H1 (cell line): ENCODE results near the gene EPHB1. TPM values are rescaled to one million over a fixed set of nuclear protein-coding genes. Genes with fewer than 3 reads are reported as not detected.

ENCODE experiments used
- CTCF ChIA-PET: fragments of 300-600 bp; sonication (Branson Sonifier 250); formaldehyde crosslinking; loops from one replicate; lab custom pipeline; 2021; ENCODE audit not compliant: partially characterized antibody; lab: Charles Lee
- POLR2A ChIA-PET: fragments of 300-600 bp; sonication (Branson Sonifier 250); formaldehyde crosslinking; loops from one replicate; lab custom pipeline; 2021; ENCODE audit warnings: inconsistent platforms; ENCODE audit not compliant: partially characterized antibody; lab: Charles Lee
- DNase-seq, 2 experiments: peaks; one replicate each; pipeline versions ENCODE4 v3.0.0 to v3.0.0-alpha.2; 2010 to 2022; ENCODE audit warnings: low spot score in 2 of 2, low read depth in 1 of 2, mixed read lengths in 1 of 2
- FAIRE-seq: peaks from 2 replicates; lab custom pipeline; 2011; peaks lifted over from hg19 to GRCh38; lab: Jason Lieb, UNC
- H2AFZ ChIP-seq: 2 replicates; pipeline ENCODE4 v1.8.1; 2012; ENCODE audit warnings: low read length, inconsistent platforms
- H2AK5ac ChIP-seq: 2 replicates; pipeline ENCODE4 v1.6.1; 2013; ENCODE audit warnings: low read depth, low read length
- H2BK120ac ChIP-seq: replicated peaks from 2 replicates; pipeline ENCODE3; 2013; ENCODE audit warnings: low read depth, low read length, inconsistent platforms
- H2BK12ac ChIP-seq: 2 replicates; pipeline ENCODE4 v1.6.1; 2013; ENCODE audit warnings: low read depth, low read length
- H2BK15ac ChIP-seq: 2 replicates; pipeline ENCODE4 v1.6.1; 2013; ENCODE audit warnings: low read length
- H2BK20ac ChIP-seq: 2 replicates; pipeline ENCODE4 v1.6.1; 2013; ENCODE audit warnings: low read length
- H2BK5ac ChIP-seq: 2 replicates; pipeline ENCODE4 v1.6.1; 2013; ENCODE audit warnings: low read depth, low read length
- H3K14ac ChIP-seq: 2 replicates; pipeline ENCODE4 v1.6.1; 2013; ENCODE audit warnings: inconsistent platforms; ENCODE audit not compliant: insufficient read length
- H3K18ac ChIP-seq: 2 replicates; pipeline ENCODE4 v1.6.1; 2013; ENCODE audit warnings: low read length; ENCODE audit errors: extremely low read depth
- H3K23ac ChIP-seq: 2 replicates; pipeline ENCODE4 v1.6.1; 2013; ENCODE audit warnings: inconsistent platforms; ENCODE audit not compliant: insufficient read length
- H3K23me2 ChIP-seq: 2 replicates; pipeline ENCODE4 v1.6.1; 2013; ENCODE audit warnings: low read depth, low read length
- H3K27ac ChIP-seq: 2 replicates; pipeline ENCODE4 v1.6.1; 2011; ENCODE audit warnings: low read depth, low read length, inconsistent platforms
- H3K27me3 ChIP-seq, 4 experiments: replicated peaks in 1 of 4; 1 replicate in 1 of 4; 2 replicates in 3 of 4; pipeline versions ENCODE4 v1.6.1 to v1.8.1; 2011 to 2013; ENCODE audit warnings: low read length in 3 of 4, mild to moderate bottlenecking in 3 of 4, inconsistent platforms in 2 of 4, mixed read lengths in 2 of 4, moderate library complexity in 1 of 4; ENCODE audit not compliant: control insufficient read depth in 3 of 4, insufficient read depth in 3 of 4; ENCODE audit errors: extremely low read depth in 1 of 4
- H3K36me3 ChIP-seq, 4 experiments: 2 replicates each; pipeline versions ENCODE4 v1.6.1 to v1.8.1; 2011 to 2013; ENCODE audit warnings: mild to moderate bottlenecking in 4 of 4, low read length in 3 of 4, moderate library complexity in 2 of 4, control low read depth in 1 of 4, inconsistent platforms in 1 of 4; ENCODE audit not compliant: insufficient read depth in 4 of 4, control insufficient read depth in 2 of 4
- H3K4ac ChIP-seq: replicated peaks from 2 replicates; pipeline ENCODE3; 2013; ENCODE audit warnings: low read length, low read depth, mixed read lengths, inconsistent platforms; ENCODE audit not compliant: insufficient read length
- H3K4me1 ChIP-seq, 4 experiments: replicated peaks in 1 of 4; 1 replicate in 1 of 4; 2 replicates in 3 of 4; pipeline versions ENCODE4 v1.6.1 to v1.8.1; 2011 to 2013; ENCODE audit warnings: low read length in 3 of 4, inconsistent platforms in 2 of 4, mixed read lengths in 1 of 4; ENCODE audit not compliant: insufficient read depth in 4 of 4, control insufficient read depth in 3 of 4
- H3K4me2 ChIP-seq, 2 experiments: 2 replicates each; pipeline versions ENCODE4 v1.6.1 to v1.8.1; 2011 to 2013; ENCODE audit warnings: low read depth in 2 of 2, low read length in 2 of 2, control low read depth in 1 of 2, inconsistent platforms in 1 of 2, mild to moderate bottlenecking in 1 of 2; ENCODE audit not compliant: insufficient read depth in 1 of 2
- H3K4me3 ChIP-seq, 4 experiments: fragments of 200-600, 300-600 bp in 1 of 4; sonication (generic), shearing (Covaris generic), sonication (Bioruptor Twin) in 1 of 4; 2 replicates each; pipeline versions ENCODE4 v1.5.1 to v1.8.1; 2011 to 2016; ENCODE audit warnings: low read length in 4 of 4, low read depth in 3 of 4, control low read depth in 2 of 4, inconsistent platforms in 2 of 4, mild to moderate bottlenecking in 2 of 4, mixed read lengths in 1 of 4, moderate library complexity in 1 of 4; ENCODE audit not compliant: insufficient read depth in 2 of 4; ENCODE audit errors: extremely low read depth in 1 of 4
- H3K56ac ChIP-seq: replicated peaks from 2 replicates; pipeline ENCODE3; 2013; ENCODE audit warnings: low read depth, mild to moderate bottlenecking, mixed read lengths, low read length, inconsistent platforms; ENCODE audit not compliant: insufficient read length
- H3K79me1 ChIP-seq: 2 replicates; pipeline ENCODE4 v1.6.1; 2013; ENCODE audit warnings: low read depth, low read length, control low read depth
- H3K79me2 ChIP-seq, 2 experiments: 2 replicates each; pipeline versions ENCODE4 v1.6.1 to v1.8.1; 2012 to 2013; ENCODE audit warnings: low read length in 2 of 2, mild to moderate bottlenecking in 2 of 2, inconsistent platforms in 1 of 2; ENCODE audit not compliant: insufficient read depth in 2 of 2, control insufficient read depth in 1 of 2
- H3K9ac ChIP-seq, 4 experiments: replicated peaks in 1 of 4; 1 replicate in 1 of 4; 2 replicates in 3 of 4; pipeline versions ENCODE4 v1.6.1 to v1.8.1; 2011 to 2013; ENCODE audit warnings: low read depth in 3 of 4, low read length in 3 of 4, control low read depth in 2 of 4, mild to moderate bottlenecking in 2 of 4, moderate library complexity in 2 of 4, inconsistent platforms in 1 of 4; ENCODE audit errors: extremely low read depth in 1 of 4
- H3K9me3 ChIP-seq, 2 experiments: 2 replicates each; pipeline versions ENCODE4 v1.6.1 to v1.8.1; 2012 to 2013; ENCODE audit warnings: mild to moderate bottlenecking in 2 of 2, moderate library complexity in 2 of 2, control low read depth in 1 of 2, inconsistent platforms in 1 of 2, low read depth in 1 of 2, low read length in 1 of 2, mixed read lengths in 1 of 2; ENCODE audit not compliant: insufficient read depth in 2 of 2
- H4K20me1 ChIP-seq, 2 experiments: replicated peaks in 1 of 2; 2 replicates each; pipeline versions ENCODE3 to v1.8.1; 2011 to 2013; ENCODE audit warnings: inconsistent platforms in 2 of 2, low read length in 2 of 2, mild to moderate bottlenecking in 1 of 2; ENCODE audit not compliant: insufficient read depth in 2 of 2, control insufficient read depth in 1 of 2
- H4K5ac ChIP-seq: 2 replicates; pipeline ENCODE4 v1.6.1; 2013; ENCODE audit warnings: low read length, low read depth, mixed read lengths, inconsistent platforms; ENCODE audit not compliant: insufficient read length
- H4K8ac ChIP-seq: 2 replicates; pipeline ENCODE4 v1.8.0; 2013; ENCODE audit warnings: mild to moderate bottlenecking, moderate library complexity, low read length, inconsistent platforms; ENCODE audit not compliant: insufficient read depth; ENCODE audit errors: extremely low read depth
- H4K91ac ChIP-seq: replicated peaks from 2 replicates; pipeline ENCODE3; 2013; ENCODE audit warnings: low read length, mixed read lengths, inconsistent platforms; ENCODE audit not compliant: insufficient read length
- CEBPB ChIP-seq: IDR thresholded peaks from 2 replicates; pipeline ENCODE4 v1.6.1; 2012; ENCODE audit warnings: low read depth, low read length
- E2F6 ChIP-seq: IDR thresholded peaks from 2 replicates; pipeline ENCODE4 v1.6.1; 2012; ENCODE audit warnings: inconsistent platforms
- EZH2 ChIP-seq: fragments of 200-600 bp; sonication (generic); IDR thresholded peaks from 2 replicates; pipeline ENCODE4 v1.7.1; 2012; ENCODE audit warnings: low read depth, mild to moderate bottlenecking, moderate library complexity, low read length, inconsistent platforms; ENCODE audit not compliant: severe bottlenecking
- POLR2AphosphoS5 ChIP-seq: IDR thresholded peaks from 2 replicates; pipeline ENCODE4 v1.6.1; 2011; ENCODE audit warnings: low read depth, low read length
- RNF2 ChIP-seq: fragments of 200-900, 300-1000 bp; sonication (generic); IDR thresholded peaks from 2 replicates; pipeline ENCODE4 v1.7.1; 2016; ENCODE audit warnings: borderline replicate concordance, low read depth, mild to moderate bottlenecking, antibody characterized with exemption, low read length; ENCODE audit not compliant: poor library complexity, severe bottlenecking; ENCODE audit errors: missing control alignments
- SP2 ChIP-seq: IDR thresholded peaks from 2 replicates; pipeline ENCODE4 v1.6.1; 2012; ENCODE audit warnings: mild to moderate bottlenecking, low read length, inconsistent platforms
- SP4 ChIP-seq: IDR thresholded peaks from 2 replicates; pipeline ENCODE4 v1.6.1; 2012; ENCODE audit warnings: low read length, inconsistent platforms
- TEAD4 ChIP-seq: IDR thresholded peaks from 2 replicates; pipeline ENCODE4 v1.6.1; 2012; ENCODE audit warnings: low read depth, low read length, inconsistent platforms, mixed read lengths
- WGBS, 2 experiments: shearing (Covaris generic) in 1 of 2; methylation state at CpG; one replicate each; pipeline versions ENCODE4 v1.1.6 to v1.1.7; 2013 to 2015; ENCODE audit warnings: low lambda C conversion rate in 2 of 2, mixed read lengths in 2 of 2, inconsistent platforms in 1 of 2, low coverage in 1 of 2, missing lambda C conversion rate in 1 of 2; ENCODE audit not compliant: insufficient replicate concordance in 2 of 2, insufficient coverage in 1 of 2, insufficient read length in 1 of 2; ENCODE audit errors: extremely low coverage in 1 of 2, missing lambda C conversion rate in 1 of 2; 5-methylcytosine and 5-hydroxymethylcytosine counted together
- polyA plus RNA-seq, 7 experiments: library from polyadenylated mRNA; depleted of rRNA in 3 of 7; stranded (reverse) in 5 of 7; unstranded in 2 of 7; fragments of >200 nt in 5 of 7; fragments of 200-250 nt in 2 of 7; gene quantifications; 1 replicate in 5 of 7; 2 replicates in 1 of 7; 4 replicates in 1 of 7; pipeline versions ENCODE4 v1.2.1 to v1.2.3, GENCODE V29; 2011 to 2013; ENCODE audit warnings: missing spikeins in 2 of 7, mixed read lengths in 2 of 7
- total RNA-seq: library from RNA; stranded (reverse); fragmentation: NEBNext Ultra II Directional; extraction: Animal tissue kit (Norgen Biotek cat#: 25700); gene quantifications from 2 replicates; pipeline ENCODE4 v1.2.1, GENCODE V29; 2021

The EPHB1 gene
- total and polyA plus RNA-seq, 2 of the 8 experiments (the other 6 are each of a cell fraction or from before 2014, with no cell fraction given) = 3.5 to 5.9 TPM

GRCh38 chr3:135131290-135131689, 336.2 kb downstream of the EPHB1 start:
- H2AK5ac ChIP-seq = no peak overlapping the region
- no peak overlapping the region for H2BK120ac ChIP-seq
- H3K79me1 ChIP-seq = no peaks in the 10 kb centered on the region
- no peaks in the 10 kb centered on the region; the same call in 1 of the 2 replicates for H3K23me2 ChIP-seq
- H4K8ac ChIP-seq = no peak overlapping the region
- no peak overlapping the region for H3K9ac ChIP-seq
- WGBS, 2 experiments = 82% methylated on average over 7 of the region's 7 CpGs; no CpG with 5 or more reads in 1 of the 2 experiments
- H3K27me3 ChIP-seq = no peaks in the 10 kb centered on the region; a peak in 1 of 7 replicates
- no peak for TF ChIP-seq RNF2
- TF ChIP-seq E2F6 = no peak
- TF ChIP-seq SP2 = no peak
- no peak for TF ChIP-seq POLR2AphosphoS5
- no peak for TF ChIP-seq TEAD4
- TF ChIP-seq SP4 = no peak
- TF ChIP-seq CEBPB = no peak
- no peak for TF ChIP-seq EZH2
- TF ChIP-seq, all 59 proteins: peak for 0
- no peaks in the 10 kb centered on the region for H4K20me1 ChIP-seq
- ChIA-PET POLR2A (interaction anchor here (1.1 to 1.8 kb wide), 2 partner anchors 12 to 81 kb away, joined by 3 to 4 read pairs; no protein-coding TSS in a partner anchor), CTCF (interaction anchor here (0.7 to 1.4 kb wide), 3 partner anchors 106 to 373 kb away, joined by 3 read pairs; no protein-coding TSS in a partner anchor)
- no peak overlapping the region for H3K4me3 ChIP-seq
- no peak overlapping the region for H3K4ac ChIP-seq
- no peak overlapping the region for H2BK12ac ChIP-seq
- H3K9me3 ChIP-seq = no peaks in the 10 kb centered on the region
- DNase-seq (no peak), FAIRE-seq (no peak)
- no peaks in the 10 kb centered on the region for H3K36me3 ChIP-seq
- no peak overlapping the region for H3K56ac ChIP-seq
- no peaks in the 10 kb centered on the region for H3K79me2 ChIP-seq
- no peaks in the 10 kb centered on the region for H3K4me1 ChIP-seq
- H2BK5ac ChIP-seq = no peak overlapping the region
- H3K27ac ChIP-seq = no peak overlapping the region
- no peak overlapping the region for H2BK20ac ChIP-seq
- no peak overlapping the region for H4K91ac ChIP-seq
- H2AFZ ChIP-seq = no peak overlapping the region
- no peak overlapping the region for H3K23ac ChIP-seq
- H3K18ac ChIP-seq = no peak overlapping the region
- no peak overlapping the region for H3K14ac ChIP-seq
- no peak overlapping the region for H2BK15ac ChIP-seq
- H3K4me2 ChIP-seq = no peak overlapping the region
- no peak overlapping the region for H4K5ac ChIP-seq
